GM19238 (cell line): ENCODE measurements around the gene TRPM3.

ENCODE experiments used
- DNase-seq: peaks from one replicate; pipeline ENCODE4 v3.0.0; 2011; ENCODE audit warnings: low spot score; ENCODE audit not compliant: insufficient read length

The TRPM3 gene

DNA sequence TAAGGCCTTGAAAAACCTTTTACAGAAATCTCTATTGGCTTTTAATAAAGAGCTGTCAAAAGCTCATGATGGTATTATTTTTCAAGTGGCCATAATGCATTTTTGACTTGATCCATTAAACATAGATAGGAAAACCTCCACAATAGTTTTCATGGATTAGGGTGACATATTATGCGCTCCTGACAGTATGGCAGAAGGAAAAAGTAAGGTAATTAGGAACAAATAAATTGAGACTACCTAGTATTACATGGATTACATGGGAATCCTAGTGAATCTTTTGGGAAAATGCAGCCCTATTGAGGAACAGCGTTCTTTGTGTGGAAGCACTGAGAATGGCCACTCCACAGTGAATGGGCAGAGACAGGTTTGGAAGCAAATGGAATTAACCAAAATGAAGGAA, 171.2 kb downstream of the TRPM3 start:
- no peak for DNase-seq

DNA sequence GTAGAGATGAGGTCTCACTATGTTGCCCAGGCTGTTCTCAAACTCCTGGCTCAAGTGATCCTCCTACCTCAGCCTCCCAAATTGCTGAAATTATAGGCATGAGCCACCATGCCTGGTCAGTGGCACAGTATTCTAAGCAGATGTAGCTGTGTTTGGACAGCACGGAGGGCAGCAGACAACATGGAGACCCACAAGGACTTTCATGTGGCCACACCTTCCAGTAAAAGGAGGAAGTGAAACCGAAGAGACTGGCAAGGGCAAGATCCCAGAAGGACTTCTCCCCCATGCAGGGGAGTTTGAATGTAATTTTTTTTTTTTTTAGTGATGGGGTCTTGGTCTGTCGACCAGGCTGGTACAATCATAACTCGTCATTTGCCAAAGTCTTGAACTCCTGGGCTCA, 172.2 kb downstream of the TRPM3 start:
- no peak for DNase-seq

- DNase-seq: no peak
Measured at GRCh38 chr9:70948744-70949143, 172.7 kb downstream of the TRPM3 start.

DNA sequence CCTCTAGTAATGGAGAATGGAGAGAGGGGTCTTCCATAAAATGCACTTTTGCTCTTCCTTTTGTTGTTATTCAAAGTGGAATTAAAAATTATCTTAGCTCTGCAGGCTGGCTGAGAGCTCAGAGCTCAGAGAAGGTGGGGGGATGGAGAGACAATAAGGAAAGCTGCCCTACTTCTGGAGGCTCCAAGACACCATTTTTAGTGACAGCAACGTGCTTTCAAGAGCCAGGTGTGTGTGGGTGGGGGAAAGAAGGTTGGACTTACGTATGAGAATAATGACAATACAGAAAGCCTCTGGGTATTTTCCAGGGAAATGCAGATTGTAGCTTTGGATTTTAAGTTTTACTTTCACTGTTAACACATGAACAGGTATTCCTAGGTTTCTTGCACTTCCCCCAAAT, 173.9 kb downstream of the TRPM3 start:
- no peak for DNase-seq

GRCh38 chr9:70947086-70947485, 174.3 kb downstream of the TRPM3 start:
- no peak for DNase-seq

DNA sequence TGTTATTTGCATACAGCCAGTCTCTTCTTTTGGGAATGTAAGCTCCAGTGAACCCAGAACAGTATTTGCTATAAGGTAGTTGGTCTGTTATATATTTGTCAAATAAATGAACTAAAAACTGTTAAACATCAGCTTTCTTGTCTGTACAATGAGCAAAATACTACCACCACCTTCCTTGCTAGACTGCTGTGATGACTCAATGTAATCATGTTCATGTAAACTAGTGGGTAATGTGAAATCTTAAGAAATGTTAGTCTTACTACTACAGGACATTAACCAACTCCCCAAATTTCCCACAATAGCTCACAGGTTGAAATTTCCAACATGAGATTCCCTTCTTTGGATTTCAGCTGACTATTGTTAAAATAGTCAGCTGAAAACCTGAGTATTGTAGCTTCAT, 176.1 kb downstream of the TRPM3 start:
- no peak for DNase-seq

- no peak for DNase-seq
Measured at GRCh38 chr9:70941191-70941590, 180.2 kb downstream of the TRPM3 start.

- DNase-seq: no peak
Measured at GRCh38 chr9:70940605-70941004, 180.8 kb downstream of the TRPM3 start.

GRCh38 chr9:70936536-70936935, 184.9 kb downstream of the TRPM3 start:
- DNase-seq: no peak

- DNase-seq: no peak
Measured at GRCh38 chr9:70935856-70936255, 185.6 kb downstream of the TRPM3 start.

DNA sequence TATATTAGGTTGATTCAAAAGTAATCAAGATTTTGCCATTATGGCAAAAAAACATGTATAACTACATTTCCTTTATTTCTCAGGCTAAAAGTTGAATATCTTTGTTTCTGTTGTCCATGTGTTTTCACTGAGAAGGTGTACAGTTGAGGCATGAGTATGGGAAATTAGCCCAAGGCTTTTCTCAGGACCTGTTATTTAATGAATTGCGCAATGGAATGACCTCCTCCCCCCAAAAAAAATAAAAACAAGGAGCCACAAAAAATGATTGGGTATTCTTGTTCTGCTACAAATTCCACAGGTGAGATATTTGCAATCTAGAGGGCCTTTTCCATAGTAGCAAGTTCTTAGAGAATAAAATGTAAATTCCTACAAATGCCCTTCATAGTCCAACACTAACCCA, 186.8 kb downstream of the TRPM3 start:
- no peak for DNase-seq

- no peak for DNase-seq
Measured at GRCh38 chr9:70933321-70933720, 188.1 kb downstream of the TRPM3 start.

- no peak for DNase-seq
Measured at GRCh38 chr9:70932097-70932496, 189.3 kb downstream of the TRPM3 start.

GRCh38 chr9:70927530-70927929, 193.9 kb downstream of the TRPM3 start:
- DNase-seq: no peak

DNA sequence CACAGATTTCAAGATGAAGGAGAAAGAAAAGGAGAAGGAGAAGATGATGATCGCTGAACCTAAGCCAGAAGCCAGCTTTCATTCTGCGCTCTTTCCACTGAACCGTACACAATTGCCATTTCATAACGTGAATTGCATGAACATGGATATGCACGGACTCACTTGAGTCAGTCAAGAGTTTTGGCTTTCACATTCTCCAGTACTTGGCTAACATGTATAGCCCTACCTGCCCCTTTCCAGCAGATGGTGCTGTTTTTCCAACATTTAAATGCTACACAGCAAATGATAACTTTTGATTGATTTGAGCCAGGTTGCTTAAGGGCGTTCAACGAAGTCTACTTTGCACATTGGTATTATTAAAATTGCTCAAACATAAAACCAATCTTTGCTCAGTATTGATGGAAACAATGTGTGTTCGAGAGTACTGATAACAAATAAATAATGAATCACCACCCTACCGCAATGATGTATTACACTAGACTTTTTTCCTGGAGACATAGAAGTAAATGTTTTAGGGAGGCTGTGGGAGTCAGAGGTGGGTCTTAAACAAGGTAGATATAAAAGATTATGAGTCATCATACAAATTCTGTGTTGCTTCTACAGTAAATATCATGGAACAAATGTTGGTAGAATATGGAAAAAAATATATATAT, 196.4 kb downstream of the TRPM3 start:
- DNase-seq: peak; percentile 7

GRCh38 chr9:70924380-70924779, 197.0 kb downstream of the TRPM3 start:
- DNase-seq: no peak

- DNase-seq: no peak
Measured at GRCh38 chr9:70923961-70924360, 197.5 kb downstream of the TRPM3 start.

GRCh38 chr9:70921136-70921535, 200.3 kb downstream of the TRPM3 start:
- no peak for DNase-seq

DNA sequence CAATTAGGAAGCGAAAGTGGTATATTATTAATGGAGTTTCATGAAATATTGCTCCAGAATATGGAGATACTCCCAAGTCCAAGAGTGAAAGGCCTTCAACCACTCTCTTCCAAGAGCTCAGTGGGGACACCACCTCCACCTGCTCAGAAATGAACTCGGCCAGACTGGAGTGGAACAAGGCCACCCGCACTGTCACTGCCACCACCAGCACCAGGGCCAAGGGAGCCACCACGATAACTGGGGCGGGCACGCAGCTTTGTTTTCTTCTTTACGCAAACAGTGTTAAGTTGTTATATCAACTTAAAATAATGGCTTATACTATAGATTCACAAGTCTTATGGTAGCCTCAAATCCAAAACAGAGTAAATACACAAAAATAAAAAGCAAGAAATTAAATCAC, 204.1 kb downstream of the TRPM3 start:
- DNase-seq: no peak

- no peak for DNase-seq
Measured at GRCh38 chr9:70911791-70912190, 209.6 kb downstream of the TRPM3 start.

DNA sequence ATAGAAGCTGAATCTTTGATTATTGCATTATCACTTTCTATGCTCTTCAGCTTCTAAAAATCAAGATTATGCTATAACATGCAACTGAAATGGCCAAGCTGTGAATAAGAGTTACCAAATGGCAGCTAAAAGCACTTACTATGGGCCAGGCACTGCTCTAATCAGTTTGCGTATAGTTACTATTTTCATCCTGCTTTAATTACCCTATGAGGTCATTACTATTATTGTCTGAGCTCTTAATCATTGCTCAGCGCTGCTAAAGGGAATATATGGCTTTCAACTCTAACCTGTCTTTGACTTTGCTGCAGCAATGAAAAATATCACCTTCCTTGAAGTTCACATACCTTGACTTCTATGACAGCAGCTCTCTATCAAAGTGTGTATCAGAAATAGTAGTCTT, 210.8 kb downstream of the TRPM3 start:
- DNase-seq: no peak

DNA sequence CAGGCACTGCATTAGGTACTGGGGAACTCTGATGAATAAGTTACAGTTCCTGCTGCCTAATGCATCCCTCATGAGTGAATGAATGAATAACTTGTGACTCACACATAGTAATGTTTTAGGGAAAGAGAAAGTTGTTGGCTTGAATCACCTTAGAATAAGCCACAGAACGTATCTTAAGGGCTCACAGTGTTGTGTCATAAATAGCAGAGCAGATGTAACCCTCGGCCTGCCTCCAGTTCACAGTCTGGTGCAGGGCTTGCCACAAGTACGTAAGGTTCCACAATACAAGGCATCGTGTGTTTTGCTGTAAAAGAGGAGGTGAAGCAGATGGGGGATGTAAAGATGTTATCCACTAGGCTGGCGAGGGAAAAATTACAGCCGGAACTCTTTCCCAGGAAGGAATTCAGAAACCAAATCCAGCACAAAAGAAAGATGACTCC, 218.7 kb downstream of the TRPM3 start:
- no peak for DNase-seq

GRCh38 chr9:70902171-70902570, 219.2 kb downstream of the TRPM3 start:
- no peak for DNase-seq

- no peak for DNase-seq
Measured at GRCh38 chr9:70901746-70902145, 219.7 kb downstream of the TRPM3 start.
